Endothelial cell of umbilical vein (primary cell): ENCODE results near the gene SRSF9. TPM values are rescaled to one million over a fixed set of nuclear protein-coding genes. Genes with fewer than 3 reads are reported as not detected.

Experiments used
- BruUV-seq: library from RNA; stranded (reverse); fragments of 400-500 nt; replicated peaks from 2 replicates; lab custom pipeline; 2021; lab: Mats Ljungman, UMichigan
- CTCF ChIA-PET: fragments of 300-600, 350-600 bp; sonication (Branson Sonifier 250); formaldehyde crosslinking; loops from one replicate; lab custom pipeline; 2021; ENCODE audit warnings: antibody characterized with exemption, inconsistent platforms; lab: Charles Lee
- POLR2A ChIA-PET: fragments of 300-600, 350-600 bp; sonication (Branson Sonifier 250); formaldehyde crosslinking; loops from one replicate; lab custom pipeline; 2021; ENCODE audit warnings: antibody characterized with exemption, inconsistent platforms; lab: Charles Lee
- DNase-seq: peaks from one replicate; pipeline ENCODE4 v3.0.0-alpha.2; 2011; ENCODE audit warnings: low read depth, low spot score
- FAIRE-seq: peaks from 2 replicates; lab custom pipeline; 2011; peaks lifted over from hg19 to GRCh38; lab: Jason Lieb, UNC
- H2AFZ ChIP-seq: 2 replicates; pipeline ENCODE4 v1.6.0; 2012; ENCODE audit warnings: low read depth, low read length, control low read depth, inconsistent platforms
- H3K27ac ChIP-seq: 2 replicates; pipeline ENCODE4 v1.5.1; 2011; ENCODE audit warnings: low read depth, mild to moderate bottlenecking, control low read depth, low read length, moderate library complexity; ENCODE audit not compliant: insufficient read depth
- H3K27me3 ChIP-seq, 2 experiments: 2 replicates each; pipeline versions ENCODE4 v1.6.0 to v1.6.1; 2011; ENCODE audit warnings: low read length in 2 of 2, mixed read lengths in 1 of 2; ENCODE audit not compliant: control insufficient read depth in 2 of 2, insufficient read depth in 2 of 2
- H3K36me3 ChIP-seq, 2 experiments: 2 replicates in 1 of 2; 3 replicates in 1 of 2; pipeline ENCODE4 v1.5.1; 2011; ENCODE audit warnings: low read length in 2 of 2, mild to moderate bottlenecking in 1 of 2, moderate library complexity in 1 of 2; ENCODE audit not compliant: control insufficient read depth in 2 of 2, insufficient read depth in 2 of 2; ENCODE audit errors: extremely low read depth in 1 of 2
- H3K4me1 ChIP-seq: 3 replicates; pipeline ENCODE4 v1.5.1; 2011; ENCODE audit warnings: mild to moderate bottlenecking, low read length; ENCODE audit not compliant: control insufficient read depth, insufficient read depth; ENCODE audit errors: extremely low read depth
- H3K4me2 ChIP-seq: 2 replicates; pipeline ENCODE4 v1.6.1; 2011; ENCODE audit warnings: low read length, control low read depth, mixed read lengths; ENCODE audit not compliant: insufficient read depth
- H3K4me3 ChIP-seq, 3 experiments: fragments of 200-600 bp in 1 of 3; sonication (generic), shearing (Covaris generic) in 1 of 3; replicated peaks in 1 of 3; 2 replicates each; pipeline ENCODE4 v1.5.1; 2011 to 2016; ENCODE audit warnings: control low read depth in 3 of 3, low read length in 3 of 3, mild to moderate bottlenecking in 2 of 3, inconsistent platforms in 1 of 3, low read depth in 1 of 3, moderate library complexity in 1 of 3; ENCODE audit not compliant: insufficient read depth in 1 of 3
- H3K79me2 ChIP-seq: 2 replicates; pipeline ENCODE4 v1.6.0; 2012; ENCODE audit warnings: low read length, inconsistent platforms; ENCODE audit not compliant: control insufficient read depth, insufficient read depth
- H3K9ac ChIP-seq: replicated peaks from 2 replicates; pipeline ENCODE3; 2011; ENCODE audit warnings: low read length, control low read depth; ENCODE audit not compliant: insufficient read depth; ENCODE audit errors: extremely low read depth
- H3K9me1 ChIP-seq: replicated peaks from 3 replicates; pipeline ENCODE4 v1.6.0; 2011; ENCODE audit warnings: mild to moderate bottlenecking, low read length; ENCODE audit not compliant: control insufficient read depth, insufficient read depth; ENCODE audit errors: extremely low read depth
- H3K9me3 ChIP-seq: replicated peaks from 2 replicates; pipeline ENCODE4 v1.5.1; 2012; ENCODE audit warnings: low read length, inconsistent platforms; ENCODE audit not compliant: control insufficient read depth, insufficient read depth
- H4K20me1 ChIP-seq: replicated peaks from 2 replicates; pipeline ENCODE3; 2011; ENCODE audit warnings: mild to moderate bottlenecking, low read length; ENCODE audit not compliant: control insufficient read depth, insufficient read depth; ENCODE audit errors: extremely low read depth
- CTCF ChIP-seq, 2 donors: IDR thresholded peaks; 1 replicate in 1 of 2; 2 replicates in 1 of 2; pipeline ENCODE4 v1.5.1; 2011; ENCODE audit warnings: low read length in 2 of 2, mild to moderate bottlenecking in 2 of 2, moderate library complexity in 2 of 2, control low read depth in 1 of 2, inconsistent platforms in 1 of 2, low read depth in 1 of 2; ENCODE audit not compliant: insufficient read depth in 1 of 2; ENCODE audit errors: extremely low read depth in 1 of 2
- EZH2 ChIP-seq: IDR thresholded peaks from 2 replicates; pipeline ENCODE4 v1.6.1; 2012; ENCODE audit warnings: borderline replicate concordance, low read depth, mild to moderate bottlenecking, moderate library complexity, low read length, inconsistent platforms; ENCODE audit not compliant: severe bottlenecking
- FOS ChIP-seq: IDR thresholded peaks from 2 replicates; pipeline ENCODE4 v1.6.1; 2011; ENCODE audit warnings: mild to moderate bottlenecking, low read length, moderate library complexity, borderline replicate concordance; ENCODE audit not compliant: insufficient read depth
- GATA2 ChIP-seq: IDR thresholded peaks from 2 replicates; pipeline ENCODE4 v1.7.0; 2011; ENCODE audit warnings: low read depth, mild to moderate bottlenecking, moderate library complexity, mixed read lengths, low read length; ENCODE audit not compliant: insufficient read length, insufficient read depth
- JUN ChIP-seq: IDR thresholded peaks from 2 replicates; pipeline ENCODE4 v1.6.1; 2011; ENCODE audit warnings: borderline replicate concordance, low read depth; ENCODE audit not compliant: insufficient read length, insufficient read depth
- MAX ChIP-seq: IDR thresholded peaks from 2 replicates; pipeline ENCODE4 v1.6.1; 2011; ENCODE audit not compliant: insufficient read depth, insufficient read length
- MYC ChIP-seq: IDR thresholded peaks from one replicate; pipeline ENCODE4 v1.6.1; 2011; ENCODE audit warnings: mild to moderate bottlenecking, low read depth, low read length
- POLR2A ChIP-seq: IDR thresholded peaks from 2 replicates; pipeline ENCODE4 v1.6.1; 2012; ENCODE audit warnings: low read depth, mild to moderate bottlenecking, control low read depth, low read length
- POLR2AphosphoS5 ChIP-seq: IDR thresholded peaks from 2 replicates; pipeline ENCODE4 v1.6.1; 2012; ENCODE audit warnings: low read depth, mild to moderate bottlenecking, control low read depth, low read length, moderate library complexity; ENCODE audit not compliant: insufficient read depth
- dilution Hi-C: fragments of 300-500 bp; cut with MboI; formaldehyde crosslinking; loops from one replicate; pipeline ENCODE4 v1.15.0; 2019; ENCODE audit warnings: low sequenced_read_pairs; ENCODE audit not compliant: extremely low pct_ligation_motif_present
- intact Hi-C: fragments of 100-400 bp; cut with micrococcal nuclease; formaldehyde crosslinking; loops from one replicate; pipeline ENCODE4 v1.10.0; 2022
- polyA plus RNA-seq, 4 experiments: library from polyadenylated mRNA; depleted of rRNA in 3 of 4; stranded (reverse) in 3 of 4; unstranded in 1 of 4; fragments of >200 nt; gene quantifications; 2 replicates each; pipeline versions ENCODE4 v1.2.1 to v1.2.3, GENCODE V29; 2011 to 2012; ENCODE audit warnings: missing spikeins in 1 of 4
- total RNA-seq: library from RNA; stranded (reverse); gene quantifications from 2 replicates; pipeline ENCODE4 v1.2.3, GENCODE V29; 2021

Gene SRSF9
- total and polyA plus RNA-seq, 2 donors (not counting 3 experiments of a cell fraction or from before 2014, with no cell fraction given): 153 to 226 TPM

GRCh38 chr12:120480211-120480610, 10.7 kb upstream of the SRSF9 start:
- Histone ChIP-seq H3K36me3 (no peaks in the 10 kb centered on the region), H3K4me2 (no peak overlapping the region), H3K4me1 (no peaks in the 10 kb centered on the region), H3K9me3 (no peaks in the 10 kb centered on the region), H3K9ac (no peak overlapping the region), H2AFZ (no peak overlapping the region), H3K9me1 (no peaks in the 10 kb centered on the region), H3K27me3 (no peaks in the 10 kb centered on the region), H3K79me2 (no peaks in the 10 kb centered on the region), H3K4me3 (no peak overlapping the region), H4K20me1 (no peaks in the 10 kb centered on the region), H3K27ac (no peak overlapping the region)
- dilution Hi-C loops: no loop called here
- no TSS peak for BruUV-seq
- DNase-seq: no peak
- ChIA-PET CTCF (no interaction called here), POLR2A (interaction anchor here (0.5 kb wide), 1 partner anchor 17 kb away, joined by 3 read pairs; no protein-coding TSS in a partner anchor)
- intact Hi-C loops: no loop called here
- TF ChIP-seq EZH2 (no peak), FOS (no peak), CTCF (IDR thresholded peaks at IDR 0.05; ENCODE audit: extremely low read depth in 1 of 2, insufficient read depth in 1 of 2, low read depth in 1 of 2, low read length in 2 of 2) (no peak), POLR2A (no peak), JUN (no peak), GATA2 (no peak), POLR2AphosphoS5 (no peak), MYC (no peak), MAX (no peak)
- FAIRE-seq: no peak
